ENCODE measurements around the gene CDH9.

CDH9 gene

DNA sequence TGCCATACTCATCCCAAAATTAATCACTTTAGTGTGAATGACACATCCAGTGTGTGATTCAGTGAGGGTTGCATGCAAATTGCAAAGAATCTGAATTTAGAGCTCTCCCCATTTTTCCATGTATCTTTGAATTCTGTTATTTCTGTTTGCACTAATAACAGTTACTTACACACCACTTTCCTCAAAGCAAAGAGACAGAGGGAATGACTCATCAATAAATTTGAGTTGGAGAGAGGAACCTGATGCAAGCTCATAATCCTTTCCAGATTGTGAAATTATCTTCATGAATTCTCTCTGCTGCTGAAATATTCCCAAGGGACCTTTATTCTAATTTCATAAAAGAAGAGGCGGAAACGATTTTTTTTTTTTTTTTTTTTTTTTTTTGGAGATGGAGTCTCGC, 204.8 kb downstream of the CDH9 start:
- H3F3A ChIP-seq (ENCODE audit: control insufficient read depth, insufficient read depth): no peaks in the 10 kb centered on the region
- H3K27ac ChIP-seq (ENCODE audit: low read depth, low read length): no peak overlapping the region
- H3K4me3 ChIP-seq (ENCODE audit: low read length): no peak overlapping the region
- H3K79me2 ChIP-seq (ENCODE audit: control insufficient read depth, low read length): no peaks in the 10 kb centered on the region
- no peaks in the 10 kb centered on the region for H3K27me3 ChIP-seq (ENCODE audit: control insufficient read depth, low read length)
- H3K36me3 ChIP-seq (ENCODE audit: control insufficient read depth, low read length): no peaks in the 10 kb centered on the region
- no peaks in the 10 kb centered on the region for H3K4me1 ChIP-seq (ENCODE audit: control insufficient read depth, low read length)
- no peaks in the 10 kb centered on the region for H4K20me1 ChIP-seq (ENCODE audit: control insufficient read depth, insufficient read depth, low read depth, low read length)
- H3K9me3 ChIP-seq (ENCODE audit: control insufficient read depth, insufficient read depth, low read length): no peaks in the 10 kb centered on the region
- TF ChIP-seq EZH2phosphoT487 (IDR thresholded peaks at IDR 0.05; ENCODE audit: borderline replicate concordance, low read length): no peak
- TF ChIP-seq, protein P1, sequence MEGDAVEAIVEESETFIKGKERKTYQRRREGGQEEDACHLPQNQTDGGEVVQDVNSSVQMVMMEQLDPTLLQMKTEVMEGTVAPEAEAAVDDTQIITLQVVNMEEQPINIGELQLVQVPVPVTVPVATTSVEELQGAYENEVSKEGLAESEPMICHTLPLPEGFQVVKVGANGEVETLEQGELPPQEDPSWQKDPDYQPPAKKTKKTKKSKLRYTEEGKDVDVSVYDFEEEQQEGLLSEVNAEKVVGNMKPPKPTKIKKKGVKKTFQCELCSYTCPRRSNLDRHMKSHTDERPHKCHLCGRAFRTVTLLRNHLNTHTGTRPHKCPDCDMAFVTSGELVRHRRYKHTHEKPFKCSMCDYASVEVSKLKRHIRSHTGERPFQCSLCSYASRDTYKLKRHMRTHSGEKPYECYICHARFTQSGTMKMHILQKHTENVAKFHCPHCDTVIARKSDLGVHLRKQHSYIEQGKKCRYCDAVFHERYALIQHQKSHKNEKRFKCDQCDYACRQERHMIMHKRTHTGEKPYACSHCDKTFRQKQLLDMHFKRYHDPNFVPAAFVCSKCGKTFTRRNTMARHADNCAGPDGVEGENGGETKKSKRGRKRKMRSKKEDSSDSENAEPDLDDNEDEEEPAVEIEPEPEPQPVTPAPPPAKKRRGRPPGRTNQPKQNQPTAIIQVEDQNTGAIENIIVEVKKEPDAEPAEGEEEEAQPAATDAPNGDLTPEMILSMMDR (IDR thresholded peaks at IDR 0.05; ENCODE audit: low read depth, low read length, poor library complexity, severe bottlenecking): no peak
- no peaks in the 10 kb centered on the region for H3K9me2 ChIP-seq (replicated peaks; ENCODE audit: control insufficient read depth, low read length)
- no peak overlapping the region for H3K4me2 ChIP-seq (ENCODE audit: low read length)

All from DOHH2 (cell line).